ENCODE data around the gene TBC1D14. TPM values are rescaled to one million over a fixed set of nuclear protein-coding genes. Genes with fewer than 3 reads are reported as not detected.

Gene TBC1D14
- total and polyA plus RNA-seq, 2 donors from 2014 or later: 44.9 to 77.7 TPM

- Histone ChIP-seq H3K36me3 (ENCODE audit: control insufficient read depth in 2 of 3, insufficient read depth in 3 of 3, low read length in 3 of 3) (peaks cover 2 to 46% (median 29%) of the 10 kb centered on the region in 3 donors), H3K9ac (ENCODE audit: low read length in 3 of 3) (no peak overlapping the region), H3K4me1 (ENCODE audit: control insufficient read depth in 2 of 3, insufficient read depth in 2 of 3, low read depth in 1 of 3, low read length in 3 of 3) (peaks cover 0 to 4% (median 4%) of the 10 kb centered on the region in 3 donors), H3K27ac (ENCODE audit: low read depth in 2 of 2, low read length in 2 of 2) (peak overlapping the region in 1 of 2 donors; percentile 13), H3K9me3 (ENCODE audit: control insufficient read depth in 2 of 3, insufficient read depth in 1 of 3, low read length in 3 of 3) (no peaks in the 10 kb centered on the region), H3K4me3 (ENCODE audit: low read length in 3 of 3) (no peak overlapping the region), H3K27me3 (ENCODE audit: control insufficient read depth, insufficient read depth, low read length) (no peaks in the 10 kb centered on the region)
- intact Hi-C loops (cut with DNase I): no loop called here
- DNase-seq (no peak), FAIRE-seq (no peak)
- TF ChIP-seq CTCF (IDR thresholded peaks at IDR 0.05; ENCODE audit: borderline replicate concordance, extremely low read depth, insufficient read depth): no peak
These were observed 110.7 kb downstream of the TBC1D14 start for GRCh38 chr4:7020290-7020689.

- H3K9me3 ChIP-seq (ENCODE audit: control insufficient read depth in 2 of 3, insufficient read depth in 1 of 3, low read length in 3 of 3): no peaks in the 10 kb centered on the region
- peaks cover 0 to 4% (median 4%) of the 10 kb centered on the region in 3 donors for H3K4me1 ChIP-seq (ENCODE audit: control insufficient read depth in 2 of 3, insufficient read depth in 2 of 3, low read depth in 1 of 3, low read length in 3 of 3)
- DNase-seq (no peak), FAIRE-seq (no peak)
- intact Hi-C loops (cut with DNase I): no loop called here
- no peak overlapping the region for H3K9ac ChIP-seq (ENCODE audit: low read length in 3 of 3)
- no peak overlapping the region for H3K4me3 ChIP-seq (ENCODE audit: low read length in 3 of 3)
- peak overlapping the region in 1 of 2 donors; percentile 3 for H3K27ac ChIP-seq (ENCODE audit: low read depth in 2 of 2, low read length in 2 of 2)
- H3K27me3 ChIP-seq (ENCODE audit: control insufficient read depth, insufficient read depth, low read length): no peaks in the 10 kb centered on the region
- TF ChIP-seq CTCF (IDR thresholded peaks at IDR 0.05; ENCODE audit: borderline replicate concordance, extremely low read depth, insufficient read depth): no peak
- peaks cover 1 to 41% (median 25%) of the 10 kb centered on the region in 3 donors for H3K36me3 ChIP-seq (ENCODE audit: control insufficient read depth in 2 of 3, insufficient read depth in 3 of 3, low read length in 3 of 3)
These were observed 111.2 kb downstream of the TBC1D14 start for GRCh38 chr4:7020856-7021255.

- H3K4me1 ChIP-seq (ENCODE audit: control insufficient read depth in 2 of 3, insufficient read depth in 2 of 3, low read depth in 1 of 3, low read length in 3 of 3): peaks cover 0 to 4% (median 4%) of the 10 kb centered on the region in 3 donors
- intact Hi-C loops (cut with DNase I): no loop called here
These were observed 111.7 kb downstream of the TBC1D14 start for GRCh38 chr4:7021355-7021754.

More at GRCh38 chr4:7021355-7021754, 111.7 kb downstream of the TBC1D14 start:
- Histone ChIP-seq H3K4me3 (ENCODE audit: low read length in 3 of 3) (no peak overlapping the region), H3K9ac (ENCODE audit: low read length in 3 of 3) (no peak overlapping the region), H3K27me3 (ENCODE audit: control insufficient read depth, insufficient read depth, low read length) (no peaks in the 10 kb centered on the region), H3K36me3 (ENCODE audit: control insufficient read depth in 2 of 3, insufficient read depth in 3 of 3, low read length in 3 of 3) (peaks cover 0 to 38% (median 24%) of the 10 kb centered on the region in 3 donors), H3K9me3 (ENCODE audit: control insufficient read depth in 2 of 3, insufficient read depth in 1 of 3, low read length in 3 of 3) (no peaks in the 10 kb centered on the region), H3K27ac (ENCODE audit: low read depth in 2 of 2, low read length in 2 of 2) (no peak overlapping the region)
- no peak for TF ChIP-seq CTCF (IDR thresholded peaks at IDR 0.05; ENCODE audit: borderline replicate concordance, extremely low read depth, insufficient read depth)
- no peak for FAIRE-seq
- no peak for DNase-seq

All from kidney (tissue), 14 donors.